Endothelial cell of hepatic sinusoid (primary cell): ENCODE data around the gene GADD45A.

Experiments
- in situ Hi-C: cut with HindIII; loops from 2 replicates; pipeline ENCODE4 v1.10.0; 2017; ENCODE audit warnings: low sequenced_read_pairs

GADD45A gene

DNA sequence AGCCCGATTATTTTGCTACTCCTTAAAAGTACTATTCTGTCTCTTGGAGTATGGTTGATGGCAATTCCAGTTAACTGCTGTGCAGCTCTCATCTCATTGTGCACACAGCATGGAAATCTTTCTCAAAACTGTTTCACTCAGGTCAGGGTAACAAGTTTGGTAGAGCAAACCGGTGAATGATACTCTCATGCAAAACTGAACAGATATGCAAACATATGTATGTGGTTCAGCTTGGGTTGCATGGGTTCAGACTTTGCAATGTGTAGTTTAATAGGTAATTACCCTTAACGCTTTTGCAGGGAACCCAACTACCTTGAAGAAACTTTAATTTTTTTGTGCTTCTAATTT lies 2.2 kb downstream of the GADD45A start:
- in situ Hi-C loops = loop anchor here (25.0 kb wide), 1 partner anchor 150 kb away; no protein-coding TSS in a partner anchor

DNA sequence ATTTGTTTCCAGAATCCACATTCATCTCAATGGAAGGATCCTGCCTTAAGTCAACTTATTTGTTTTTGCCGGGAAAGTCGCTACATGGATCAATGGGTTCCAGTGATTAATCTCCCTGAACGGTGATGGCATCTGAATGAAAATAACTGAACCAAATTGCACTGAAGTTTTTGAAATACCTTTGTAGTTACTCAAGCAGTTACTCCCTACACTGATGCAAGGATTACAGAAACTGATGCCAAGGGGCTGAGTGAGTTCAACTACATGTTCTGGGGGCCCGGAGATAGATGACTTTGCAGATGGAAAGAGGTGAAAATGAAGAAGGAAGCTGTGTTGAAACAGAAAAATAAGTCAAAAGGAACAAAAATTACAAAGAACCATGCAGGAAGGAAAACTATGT lies 2.6 kb downstream of the GADD45A start:
- in situ Hi-C loops = loop anchor here (25.0 kb wide), 1 partner anchor 150 kb away; no protein-coding TSS in a partner anchor

DNA sequence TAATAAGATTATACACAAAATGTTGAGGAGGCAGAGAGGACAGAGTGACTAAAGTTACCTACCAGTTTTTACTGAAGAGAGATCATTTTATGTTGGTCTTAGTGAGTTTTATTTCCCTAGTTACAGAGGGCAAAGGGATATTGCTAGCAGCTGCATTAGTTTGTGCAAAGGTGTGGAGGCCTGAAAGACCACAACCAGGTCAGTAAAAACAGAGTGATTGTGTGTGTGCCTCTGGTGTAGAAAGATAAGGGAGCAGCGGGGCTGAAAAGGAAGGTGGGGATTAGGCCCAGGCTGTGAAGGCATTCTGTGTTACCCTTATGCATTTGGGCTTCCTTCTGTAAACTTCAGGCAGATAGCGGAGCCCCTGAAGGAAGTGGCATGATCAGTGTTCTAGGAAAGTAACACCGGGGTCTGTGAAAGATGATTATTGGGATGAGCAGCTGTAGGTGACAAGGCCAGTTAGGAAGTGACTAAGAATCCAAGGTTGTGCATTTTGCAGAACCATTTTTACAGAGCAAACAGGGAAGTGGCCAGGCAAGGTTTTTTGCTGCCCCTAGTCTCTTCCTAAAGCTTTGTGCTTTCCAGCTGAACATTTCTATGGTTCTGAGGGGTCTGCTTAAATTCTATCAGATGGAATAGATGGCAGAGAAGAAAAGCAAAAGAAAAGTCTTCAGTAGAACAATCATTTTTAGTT lies 3.7 kb downstream of the GADD45A start:
- in situ Hi-C loops = loop anchor here (25.0 kb wide), 1 partner anchor 151 kb away; no protein-coding TSS in a partner anchor

DNA sequence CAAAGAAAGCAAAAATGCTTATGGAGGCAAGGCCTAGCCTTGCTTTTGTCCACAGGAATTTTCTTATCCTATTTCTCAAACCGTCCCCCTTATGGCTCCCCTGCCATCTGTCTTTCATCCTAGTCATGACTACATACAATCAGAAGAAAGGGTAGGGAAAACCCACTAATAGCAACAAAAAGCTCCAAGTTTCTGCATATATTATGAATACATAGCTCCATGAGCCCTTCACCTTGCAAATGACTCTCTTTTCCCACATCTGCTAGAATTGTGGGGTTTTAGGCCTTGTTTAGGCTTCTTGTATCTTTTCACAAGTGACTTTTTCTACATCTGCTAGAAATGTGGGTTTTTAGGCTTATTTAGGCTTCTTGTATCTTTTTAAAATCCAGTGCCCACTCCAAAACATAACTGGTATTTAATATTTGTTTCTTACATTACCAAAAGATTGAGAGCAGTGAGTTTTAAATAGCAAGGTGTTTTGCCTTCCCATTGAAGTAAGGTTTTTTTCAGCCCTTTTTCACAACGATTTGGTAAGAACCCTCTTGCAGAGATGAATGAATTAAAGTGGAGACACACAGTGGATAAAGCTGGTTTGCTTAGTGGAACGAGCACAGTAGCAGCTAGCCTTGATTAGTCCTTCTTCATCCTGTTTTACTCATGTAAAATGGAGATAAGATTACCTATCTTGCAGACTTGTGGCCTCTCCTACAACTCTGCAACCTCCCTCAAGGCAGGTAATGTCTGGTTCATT lies 4.4 kb downstream of the GADD45A start:
- in situ Hi-C loops = loop anchor here (5.0 to 25.0 kb wide), 2 partner anchors 78 to 152 kb away; no protein-coding TSS in a partner anchor

DNA sequence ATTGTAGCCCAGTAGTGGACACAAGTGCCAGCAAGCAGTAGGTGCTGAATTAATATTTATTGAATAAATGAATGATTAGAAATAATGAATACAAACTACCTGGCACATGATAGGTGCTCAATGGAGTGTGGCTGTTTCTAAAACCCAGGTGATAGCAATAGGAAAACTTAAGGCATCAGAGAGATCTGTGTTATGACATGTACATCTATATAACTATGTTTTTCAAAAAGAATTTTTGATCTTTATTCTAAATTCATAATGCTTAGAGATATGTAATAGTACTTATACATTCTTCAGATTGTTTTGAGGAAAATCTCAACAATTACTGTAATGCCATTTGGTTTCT lies 5.0 kb downstream of the GADD45A start:
- in situ Hi-C loops = loop anchor here (5.0 to 25.0 kb wide), 2 partner anchors 77 to 153 kb away; no protein-coding TSS in a partner anchor

DNA sequence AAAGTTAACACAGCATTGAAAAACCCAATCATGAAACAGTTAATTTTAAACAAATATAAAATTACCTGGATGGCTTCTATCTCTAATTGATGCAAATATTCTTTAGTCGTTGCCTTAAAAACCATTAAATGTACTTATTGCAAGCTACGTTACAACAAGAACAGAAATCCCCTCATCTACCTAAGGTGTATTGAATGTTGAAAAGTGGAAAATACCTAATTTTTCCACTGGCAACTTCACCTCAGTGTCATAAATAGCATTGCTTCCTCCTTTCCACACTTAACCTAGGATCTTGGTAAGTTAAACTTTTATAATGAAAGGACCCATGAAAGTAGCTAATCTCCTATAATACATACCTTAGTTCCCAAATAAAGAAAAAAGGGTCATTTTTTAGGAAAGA lies 5.4 kb downstream of the GADD45A start:
- in situ Hi-C loops = loop anchor here (5.0 to 25.0 kb wide), 2 partner anchors 77 to 153 kb away; no protein-coding TSS in a partner anchor

DNA sequence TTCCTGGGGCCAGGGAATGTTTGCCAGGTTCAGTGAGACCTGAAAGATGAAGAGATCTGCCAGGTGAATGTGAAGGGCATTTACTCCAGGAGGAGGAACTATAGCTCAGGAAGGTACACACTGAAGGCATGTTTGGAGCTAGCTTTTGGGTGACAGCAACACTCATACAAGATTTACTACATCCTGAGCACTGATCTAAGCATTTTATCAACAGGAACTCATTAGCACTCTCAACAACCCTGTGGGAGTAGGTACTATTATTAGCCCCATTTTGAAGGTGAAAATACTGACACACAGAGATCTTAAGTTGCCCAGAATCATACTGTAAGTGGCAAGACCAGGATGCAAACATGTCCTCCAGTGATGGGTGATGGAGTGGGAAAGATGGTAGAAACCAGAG lies 6.7 kb downstream of the GADD45A start:
- in situ Hi-C loops = loop anchor here (5.0 to 25.0 kb wide), 2 partner anchors 76 to 154 kb away; no protein-coding TSS in a partner anchor

DNA sequence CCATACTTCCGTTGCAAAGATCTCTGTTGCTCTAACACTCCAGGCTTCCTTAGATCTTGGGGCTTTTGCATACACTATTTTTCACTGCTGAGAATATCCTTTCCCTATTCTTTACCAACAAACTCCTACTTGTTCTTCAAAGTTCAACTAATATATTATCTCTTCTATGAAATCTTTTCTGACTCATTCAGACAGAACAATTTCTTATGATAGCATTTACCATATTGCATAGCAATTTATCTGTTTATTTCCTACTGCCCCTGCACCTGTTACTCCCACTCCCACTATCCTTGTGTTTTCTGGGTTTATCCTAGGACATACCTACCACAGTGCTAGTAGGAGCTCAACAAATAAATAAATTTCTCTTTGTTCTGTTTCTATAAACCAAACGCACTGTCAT lies 11.0 kb downstream of the GADD45A start:
- in situ Hi-C loops = loop anchor here (25.0 kb wide), 1 partner anchor 159 kb away; no protein-coding TSS in a partner anchor

DNA sequence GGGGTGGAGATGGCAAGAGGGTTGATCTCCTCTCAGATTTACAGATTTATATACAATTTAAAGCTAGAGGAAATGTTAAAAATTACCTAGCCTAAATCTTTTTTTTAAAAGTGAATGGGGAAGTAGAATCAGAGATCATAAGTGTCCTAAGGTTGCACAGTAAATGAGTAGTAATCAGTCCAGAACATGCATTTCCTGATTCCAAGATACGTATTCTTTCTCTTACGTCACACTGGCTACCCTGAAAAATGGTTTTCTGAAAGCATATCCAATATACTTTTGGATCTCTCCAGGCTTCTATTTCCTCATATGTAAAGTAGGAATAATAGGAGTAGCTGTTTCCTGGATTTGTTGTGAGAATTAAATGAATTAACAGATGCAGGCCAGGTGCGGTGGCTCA lies 11.7 kb downstream of the GADD45A start:
- in situ Hi-C loops = loop anchor here (25.0 kb wide), 1 partner anchor 159 kb away; no protein-coding TSS in a partner anchor

DNA sequence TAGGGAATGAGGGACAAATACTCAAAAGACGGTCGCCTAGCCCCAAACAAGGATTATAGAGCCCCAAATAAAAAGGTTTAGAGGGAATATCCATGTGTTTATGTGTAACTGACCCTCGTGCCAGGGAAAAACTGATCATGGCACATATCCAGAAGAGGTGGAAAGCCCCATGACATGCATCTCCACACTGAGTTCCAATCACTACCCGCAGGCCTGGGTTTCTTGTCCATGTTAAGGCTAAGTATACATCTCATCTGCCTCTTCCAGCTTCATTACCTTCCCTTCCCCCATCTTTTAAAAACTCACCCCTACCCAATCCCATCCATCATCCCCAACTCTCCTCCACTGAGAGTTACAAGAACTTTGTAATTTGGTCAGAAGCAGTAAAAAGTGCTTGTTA lies 15.2 kb downstream of the GADD45A start:
- in situ Hi-C loops = no loop called here

DNA sequence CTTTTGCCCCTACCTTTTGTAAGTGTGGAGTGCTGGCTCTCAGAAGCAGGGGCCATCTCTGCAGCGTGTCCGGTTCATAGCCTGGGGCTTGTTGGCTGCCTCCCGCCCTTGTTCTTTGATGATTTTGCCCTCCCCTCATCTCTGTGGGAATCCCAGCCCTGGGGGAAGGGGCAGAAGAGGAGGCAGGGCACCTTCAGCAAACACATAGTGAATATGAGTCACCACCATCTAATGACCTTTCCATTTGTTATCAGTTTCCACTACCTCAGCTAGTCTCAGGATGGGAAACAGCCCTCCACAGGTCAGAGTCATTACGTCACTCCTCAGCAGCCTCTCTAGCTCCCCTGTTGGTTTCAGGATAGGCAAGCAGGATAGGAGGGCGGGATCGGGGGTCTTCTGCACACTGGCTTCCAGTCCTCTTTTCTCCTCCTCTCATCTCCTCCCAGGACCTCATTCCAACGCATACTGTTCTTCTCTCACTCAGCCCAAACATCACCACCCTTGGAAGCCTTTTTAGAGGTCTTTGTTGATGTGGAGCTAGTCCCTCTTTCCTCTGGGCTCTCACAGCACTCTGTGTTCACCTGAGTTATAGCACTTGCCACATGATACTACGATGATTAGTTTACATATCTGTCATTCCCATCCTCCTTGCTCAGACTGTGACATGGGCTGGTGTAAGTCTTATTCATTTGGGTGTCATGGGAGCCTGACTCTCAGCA lies 15.8 kb downstream of the GADD45A start:
- in situ Hi-C loops = no loop called here

DNA sequence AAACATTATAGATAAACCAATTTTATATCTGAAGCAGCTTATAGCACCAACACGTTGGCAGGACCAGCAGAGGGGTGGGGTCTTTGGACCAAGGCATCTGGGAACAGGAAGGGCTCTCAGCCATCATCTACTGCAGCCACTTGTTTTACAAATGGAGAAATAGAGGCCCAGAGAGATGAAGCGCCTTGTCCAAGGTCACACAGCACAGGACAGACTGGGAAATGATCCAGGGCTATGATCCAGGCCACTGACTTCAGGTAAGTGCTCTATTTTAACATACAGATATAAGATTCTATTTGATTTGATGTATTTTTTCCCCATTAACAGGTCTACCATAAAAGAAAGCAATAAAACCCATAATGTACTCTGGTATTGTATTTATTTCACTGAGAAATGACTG lies 16.9 kb downstream of the GADD45A start:
- in situ Hi-C loops = no loop called here

DNA sequence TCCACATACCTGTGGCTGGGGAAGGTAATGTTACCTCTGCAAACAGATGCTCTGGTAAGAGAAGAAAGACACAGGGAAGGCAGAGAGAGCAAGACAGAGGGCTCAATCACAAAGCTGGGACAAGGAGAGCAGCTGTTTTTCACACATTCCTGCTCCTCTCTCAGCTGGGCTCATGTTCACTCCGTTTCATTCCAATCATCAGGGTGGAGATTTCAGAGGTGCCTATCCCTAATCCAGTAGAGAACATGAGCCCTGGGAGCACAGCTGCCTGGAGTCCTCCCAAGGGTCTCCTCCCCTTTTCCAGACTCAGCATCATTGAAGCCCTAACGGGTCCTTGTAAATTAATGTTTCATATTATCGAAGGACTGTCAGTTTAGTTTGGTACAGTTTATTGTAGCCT lies 19.4 kb downstream of the GADD45A start:
- in situ Hi-C loops = no loop called here

DNA sequence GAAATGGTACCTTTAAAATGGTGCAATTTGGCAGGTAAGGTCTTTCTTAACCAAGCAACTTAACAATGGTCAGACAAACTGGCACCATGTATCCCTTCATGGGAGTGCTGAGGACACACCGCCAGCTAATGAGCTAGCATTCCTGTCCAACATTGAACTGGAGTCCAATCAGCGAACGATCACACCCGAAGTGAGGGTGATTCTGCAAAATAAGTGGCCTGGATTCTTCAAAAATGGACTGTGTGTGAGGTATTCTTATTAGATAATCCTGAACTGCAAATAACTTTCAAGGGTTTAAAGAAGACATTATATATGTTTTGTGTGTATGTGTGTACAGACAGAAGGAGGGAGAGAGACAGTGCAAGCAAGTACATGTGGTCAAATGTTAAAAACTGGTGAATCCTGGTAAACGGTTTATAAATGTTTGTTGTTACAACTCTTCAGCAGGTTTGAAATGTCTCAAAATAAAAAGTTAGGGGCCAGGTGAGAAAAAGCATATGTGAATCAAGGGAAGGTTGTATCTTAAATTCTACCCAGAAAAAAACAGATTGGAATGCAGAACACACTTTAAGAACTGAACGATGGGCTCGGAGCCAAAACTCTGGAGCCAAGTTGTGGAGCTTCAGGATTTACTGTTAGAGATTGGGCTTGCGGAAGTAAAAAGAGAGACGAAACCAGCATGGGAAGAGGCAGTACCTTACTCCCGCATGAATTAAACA lies 20.9 kb downstream of the GADD45A start:
- in situ Hi-C loops = no loop called here

DNA sequence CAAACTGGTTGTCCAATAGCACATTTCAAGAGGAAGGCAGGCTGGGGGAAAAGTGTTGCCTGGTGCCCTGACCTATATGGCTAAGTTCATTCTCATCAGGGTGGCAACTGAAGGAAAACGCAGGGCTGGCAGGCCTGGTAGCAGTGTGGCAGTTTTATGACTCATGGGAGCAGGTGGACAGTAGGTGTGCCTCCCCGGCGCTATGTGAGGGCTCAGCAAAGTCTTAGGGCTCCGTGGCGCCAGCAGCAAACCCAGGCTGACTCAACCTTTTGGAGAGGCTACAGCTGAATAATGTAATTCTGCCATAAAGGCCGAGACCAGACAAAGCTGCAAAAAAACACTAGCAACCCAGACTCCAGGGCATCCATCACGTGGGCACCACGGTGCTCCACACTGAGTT lies 23.6 kb downstream of the GADD45A start:
- in situ Hi-C loops = no loop called here

DNA sequence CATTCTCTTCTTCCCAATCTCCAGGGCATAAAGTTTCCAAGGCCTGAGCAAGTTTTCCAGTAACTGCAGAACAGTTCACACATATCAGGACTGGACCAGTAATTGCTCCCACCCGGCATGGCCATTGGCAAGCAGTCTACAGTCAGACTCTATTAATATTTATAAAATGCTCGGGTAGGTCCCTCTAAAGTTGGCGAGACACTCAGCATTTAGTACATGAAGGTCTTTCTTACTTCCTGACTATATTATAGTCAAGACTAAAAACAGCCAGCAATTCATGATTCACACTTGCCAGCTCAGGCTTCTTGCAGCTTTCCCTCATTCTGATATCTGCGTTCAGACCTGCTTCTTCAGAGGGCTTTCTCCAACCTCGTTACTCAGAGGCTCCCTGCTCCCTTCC lies 25.4 kb downstream of the GADD45A start:
- in situ Hi-C loops = no loop called here

DNA sequence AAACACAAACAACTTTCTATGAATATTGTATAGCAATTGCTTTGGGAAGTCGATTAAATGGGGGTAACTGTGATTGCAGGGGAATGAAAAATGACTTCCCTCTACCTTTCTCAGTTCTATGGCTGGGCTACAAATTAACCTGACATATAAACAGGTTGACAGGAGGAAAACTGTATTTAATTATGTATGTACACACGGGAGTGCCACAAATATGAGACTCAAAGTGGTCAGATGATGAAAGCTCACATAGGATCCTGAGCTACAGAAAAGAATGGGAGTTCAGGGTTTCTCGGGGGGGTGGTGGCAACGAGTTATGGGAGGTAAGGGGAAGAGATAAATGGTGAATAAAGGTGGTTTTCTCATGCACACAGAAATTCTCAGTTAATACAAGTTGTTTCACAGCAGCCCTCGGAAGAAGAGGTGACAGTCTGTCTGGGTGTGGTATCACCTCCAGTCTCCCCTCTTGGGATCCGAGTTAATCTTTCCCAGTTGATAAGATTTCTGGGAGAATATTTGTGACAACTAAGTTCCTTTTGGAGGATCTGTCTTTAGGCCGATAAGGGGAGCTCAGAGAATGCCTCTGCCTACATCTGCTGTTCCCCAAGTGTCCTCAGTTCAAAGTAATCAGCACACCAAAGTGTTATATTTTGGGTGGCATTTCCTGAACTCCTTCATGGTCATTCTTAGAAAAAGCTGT lies 26.3 kb downstream of the GADD45A start:
- in situ Hi-C loops = no loop called here

DNA sequence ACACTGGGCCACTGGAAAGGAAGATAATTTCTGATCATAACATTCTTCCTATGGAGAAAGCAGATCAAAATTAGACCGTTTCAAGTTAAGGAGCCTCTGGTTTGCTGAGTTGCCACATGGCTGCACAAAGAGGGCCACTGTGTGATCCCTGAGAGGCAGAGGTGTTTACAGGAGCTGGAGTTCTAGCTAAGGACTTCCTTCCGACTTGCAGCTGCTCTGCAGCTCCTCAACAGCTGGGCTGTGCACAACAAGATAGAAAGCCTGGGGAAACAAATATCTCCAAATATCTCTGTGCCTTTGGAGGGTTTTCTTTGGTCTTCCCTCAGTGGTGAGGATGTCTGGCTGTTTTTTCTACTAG lies 26.8 kb downstream of the GADD45A start:
- in situ Hi-C loops = no loop called here

DNA sequence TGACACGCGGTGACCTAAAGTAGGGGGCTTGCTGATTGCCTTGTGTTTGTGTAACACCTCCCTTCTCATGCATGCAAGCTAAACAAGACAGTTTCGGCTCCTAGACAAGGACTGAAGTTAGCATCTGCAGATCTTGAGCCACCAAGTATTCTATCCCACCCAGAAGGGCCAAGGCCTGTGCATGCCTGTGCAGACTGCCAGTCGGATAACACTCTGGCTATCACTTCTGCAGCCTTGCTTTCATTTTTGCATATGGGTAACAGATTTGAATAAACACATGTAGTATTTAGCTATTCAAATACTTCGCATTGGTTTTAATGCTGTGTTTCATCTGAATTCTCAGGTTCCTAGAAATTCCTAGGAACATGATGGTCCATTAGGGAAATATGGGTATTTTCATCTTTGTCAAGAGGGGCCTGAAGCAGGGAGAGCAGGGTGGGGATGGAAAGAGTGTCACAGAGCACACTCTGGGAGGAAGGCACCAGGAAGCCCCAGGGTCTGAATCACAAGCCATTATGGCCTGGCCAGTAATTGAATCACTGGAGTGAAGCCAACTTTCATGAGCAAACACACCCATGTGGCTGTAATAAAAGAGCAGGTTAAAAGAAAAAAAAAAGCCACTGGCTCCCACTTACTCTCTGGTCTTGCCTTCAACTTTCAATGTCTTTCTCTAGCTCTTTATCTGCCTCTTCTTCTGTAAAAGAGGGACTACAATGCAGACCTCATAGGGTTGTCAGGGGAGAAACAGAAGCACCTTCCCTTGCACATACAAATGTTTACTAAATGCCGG lies 28.3 kb downstream of the GADD45A start:
- in situ Hi-C loops = no loop called here
